Endodermal cell (in vitro differentiated cells): ENCODE measurements around the gene ACVRL1. TPM values are rescaled to one million over a fixed set of nuclear protein-coding genes. Genes with fewer than 3 reads are reported as not detected.

Experiments used
- DNase-seq: peaks from one replicate; pipeline ENCODE4 v3.0.0-alpha.2; 2017
- H3K27ac ChIP-seq: 2 replicates; pipeline ENCODE4 v1.5.1; 2013; ENCODE audit warnings: mild to moderate bottlenecking, low read depth, low read length, moderate library complexity
- H3K27me3 ChIP-seq: 2 replicates; pipeline ENCODE4 v1.6.1; 2013; ENCODE audit warnings: mild to moderate bottlenecking, low read length, moderate library complexity; ENCODE audit not compliant: insufficient read depth, control insufficient read depth, poor library complexity, severe bottlenecking
- H3K36me3 ChIP-seq: 2 replicates; pipeline ENCODE4 v1.7.0; 2013; ENCODE audit warnings: mild to moderate bottlenecking, low read length, moderate library complexity; ENCODE audit not compliant: control insufficient read depth, insufficient read depth
- H3K4me1 ChIP-seq: one replicate; pipeline ENCODE4 v1.7.0; 2013; ENCODE audit warnings: low read length; ENCODE audit not compliant: control insufficient read depth, insufficient read depth
- H3K4me3 ChIP-seq: 2 replicates; pipeline ENCODE4 v1.5.1; 2013; ENCODE audit warnings: mild to moderate bottlenecking, low read length, moderate library complexity
- H3K9ac ChIP-seq: 2 replicates; pipeline ENCODE4 v1.6.1; 2013; ENCODE audit warnings: mild to moderate bottlenecking, low read length, moderate library complexity; ENCODE audit not compliant: poor library complexity, severe bottlenecking; ENCODE audit errors: extremely low read depth
- H3K9me3 ChIP-seq: 2 replicates; pipeline ENCODE4 v1.6.1; 2013; ENCODE audit warnings: mild to moderate bottlenecking, low read length, moderate library complexity; ENCODE audit not compliant: control insufficient read depth
- H3K27ac Mint-ChIP-seq: 2 replicates; pipeline ENCODE4 v1.8.0; 2020; ENCODE audit warnings: mixed read lengths
- H3K27me3 Mint-ChIP-seq: 2 replicates; pipeline ENCODE4 v1.8.0; 2021; ENCODE audit warnings: mild to moderate bottlenecking, mixed read lengths; ENCODE audit not compliant: insufficient read depth
- H3K36me3 Mint-ChIP-seq: 2 replicates; pipeline ENCODE4 v1.8.0; 2020; ENCODE audit warnings: low read depth, mixed read lengths
- H3K4me1 Mint-ChIP-seq: 2 replicates; pipeline ENCODE4 v1.8.0; 2020; ENCODE audit warnings: mixed read lengths
- H3K4me3 Mint-ChIP-seq: 2 replicates; pipeline ENCODE4 v1.8.0; 2020; ENCODE audit warnings: mild to moderate bottlenecking, moderate library complexity, mixed read lengths
- H3K9me3 Mint-ChIP-seq: 2 replicates; pipeline ENCODE4 v1.8.0; 2020; ENCODE audit warnings: mild to moderate bottlenecking, mixed read lengths
- WGBS, 2 experiments: methylation state at CpG; one replicate each; pipeline versions ENCODE4 v1.1.5 to v1.1.7; 2013; ENCODE audit warnings: missing lambda C conversion rate in 2 of 2, mixed read lengths in 1 of 2; ENCODE audit not compliant: insufficient coverage in 1 of 2, insufficient read length in 1 of 2; 5-methylcytosine and 5-hydroxymethylcytosine counted together
- total RNA-seq, 2 donors: library from RNA; stranded (reverse); fragmentation: NEBNext Ultra II Directional in 1 of 2; extraction: Animal tissue kit (Norgen Biotek cat#: 25700) in 1 of 2; gene quantifications; 2 replicates in 1 of 2; 3 replicates in 1 of 2; pipeline ENCODE4 v1.2.1, GENCODE V29; 2021
- TF ChIP-seq, protein P1 (sequence below): fragments of 200-600 bp; sonication (generic); conservative IDR thresholded peaks from 2 replicates; pipeline ENCODE4 v1.5.0; 2021; ENCODE audit warnings: antibody characterized with exemption, mild to moderate bottlenecking

ACVRL1 gene
- total RNA-seq, 2 donors from 2014 or later: 0.42 to 0.64 TPM

DNA sequence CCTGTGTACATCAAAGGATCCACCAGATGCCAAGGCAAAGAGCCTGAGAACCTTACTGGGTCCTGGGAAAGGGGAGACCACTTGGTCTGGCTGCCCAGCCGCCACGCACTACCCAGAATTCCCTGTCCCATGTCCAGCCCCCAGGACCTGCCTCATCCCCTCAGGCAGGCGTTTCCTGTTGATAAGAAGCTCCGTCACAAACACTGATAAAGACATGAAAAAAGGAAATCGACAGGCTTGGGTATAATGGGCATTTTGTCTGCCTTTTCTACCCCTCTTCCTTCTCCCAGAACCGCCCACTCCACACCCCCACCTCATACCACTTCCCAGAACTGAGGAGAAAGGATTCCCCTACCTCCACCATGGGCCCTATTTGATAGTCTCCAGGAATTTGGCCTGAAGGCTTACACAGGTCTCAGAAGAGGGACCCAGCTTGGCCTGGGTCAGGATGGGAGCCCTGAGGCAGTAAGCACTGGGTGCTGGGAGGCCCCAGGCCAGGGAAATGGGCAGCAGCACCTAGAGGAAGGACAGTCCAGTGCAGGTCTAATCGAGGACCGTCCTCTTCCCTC lies 18.8 kb downstream of the ACVRL1 start:
- DNase-seq: peak; percentile 48
- Mint-ChIP-seq H3K27ac (peak overlapping the region; percentile 52), H3K27me3 (peaks cover 16% of the 10 kb centered on the region), H3K4me1 (peaks cover 17% of the 10 kb centered on the region), H3K9me3 (no peaks in the 10 kb centered on the region), H3K36me3 (no peaks in the 10 kb centered on the region), H3K4me3 (no peak overlapping the region)
- Histone ChIP-seq H3K27ac (no peak overlapping the region), H3K4me1 (peaks cover 4% of the 10 kb centered on the region), H3K9ac (no peak overlapping the region), H3K4me3 (no peak overlapping the region), H3K36me3 (no peaks in the 10 kb centered on the region), H3K9me3 (no peaks in the 10 kb centered on the region), H3K27me3 (no peaks in the 10 kb centered on the region)
- 88 to 91% methylated on average over 1 to 7 of the region's 8 CpGs for WGBS, 2 experiments
- TF ChIP-seq, protein P1, sequence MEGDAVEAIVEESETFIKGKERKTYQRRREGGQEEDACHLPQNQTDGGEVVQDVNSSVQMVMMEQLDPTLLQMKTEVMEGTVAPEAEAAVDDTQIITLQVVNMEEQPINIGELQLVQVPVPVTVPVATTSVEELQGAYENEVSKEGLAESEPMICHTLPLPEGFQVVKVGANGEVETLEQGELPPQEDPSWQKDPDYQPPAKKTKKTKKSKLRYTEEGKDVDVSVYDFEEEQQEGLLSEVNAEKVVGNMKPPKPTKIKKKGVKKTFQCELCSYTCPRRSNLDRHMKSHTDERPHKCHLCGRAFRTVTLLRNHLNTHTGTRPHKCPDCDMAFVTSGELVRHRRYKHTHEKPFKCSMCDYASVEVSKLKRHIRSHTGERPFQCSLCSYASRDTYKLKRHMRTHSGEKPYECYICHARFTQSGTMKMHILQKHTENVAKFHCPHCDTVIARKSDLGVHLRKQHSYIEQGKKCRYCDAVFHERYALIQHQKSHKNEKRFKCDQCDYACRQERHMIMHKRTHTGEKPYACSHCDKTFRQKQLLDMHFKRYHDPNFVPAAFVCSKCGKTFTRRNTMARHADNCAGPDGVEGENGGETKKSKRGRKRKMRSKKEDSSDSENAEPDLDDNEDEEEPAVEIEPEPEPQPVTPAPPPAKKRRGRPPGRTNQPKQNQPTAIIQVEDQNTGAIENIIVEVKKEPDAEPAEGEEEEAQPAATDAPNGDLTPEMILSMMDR: no peak

DNA sequence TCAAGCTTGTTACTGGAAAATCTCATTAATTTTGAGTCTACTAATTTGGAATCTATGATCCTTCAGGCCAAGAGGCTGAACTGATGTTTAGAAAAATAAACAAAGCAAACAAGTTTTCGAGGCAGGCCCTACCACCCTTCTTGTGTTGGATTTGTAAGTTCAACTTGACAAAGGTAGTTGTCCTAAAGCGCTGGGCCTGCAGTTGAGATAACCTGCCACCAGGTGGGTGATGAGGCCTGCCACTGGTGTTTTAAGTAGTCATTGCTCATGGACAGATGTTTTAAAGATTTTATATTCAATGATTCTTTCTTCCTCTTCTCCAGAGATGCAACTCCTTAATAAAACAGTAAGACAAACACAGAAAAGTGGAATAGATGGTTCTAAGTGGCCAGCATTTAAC lies 19.4 kb downstream of the ACVRL1 start:
- DNase-seq: peak; percentile 90

DNA sequence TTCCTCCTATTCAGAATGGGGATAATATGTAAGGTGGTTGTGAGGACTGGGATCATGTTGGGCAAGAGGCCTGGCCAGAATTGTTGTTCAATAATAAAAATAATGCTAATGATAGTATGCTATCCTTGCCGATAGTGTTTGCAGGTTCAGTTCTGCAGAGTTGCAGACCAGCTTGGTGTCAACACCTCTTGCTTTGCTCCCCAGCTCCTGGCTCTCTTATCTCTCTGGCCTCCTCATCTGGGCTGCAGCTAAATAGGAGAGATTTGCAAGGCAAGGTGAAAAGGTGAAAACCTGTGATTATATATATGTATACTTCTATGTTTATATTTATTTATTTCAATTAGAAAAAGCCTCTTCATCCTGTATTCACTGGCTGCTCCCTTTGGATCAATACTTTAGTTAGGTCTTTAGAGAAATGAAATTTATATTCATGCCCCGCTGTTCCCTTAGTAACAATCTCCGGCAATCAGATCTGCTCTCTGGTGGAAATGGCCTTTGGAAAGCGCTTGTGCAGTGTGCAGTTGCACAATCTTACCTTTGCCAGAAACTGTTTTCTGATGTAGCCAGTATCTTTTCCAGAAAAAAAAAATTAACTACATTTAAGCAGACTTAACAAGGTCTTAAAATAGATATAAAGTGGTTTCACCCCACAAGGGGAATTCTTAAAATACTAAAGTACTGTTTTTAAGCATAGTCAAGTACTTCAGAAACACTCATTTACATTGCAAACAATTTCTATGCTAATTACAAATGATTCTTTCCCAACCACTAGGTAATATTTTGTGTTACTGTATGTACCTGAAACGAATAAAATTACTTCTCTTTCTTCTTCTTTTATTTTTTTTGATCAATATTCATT lies 25.1 kb downstream of the ACVRL1 start:
- Mint-ChIP-seq H3K36me3 (no peaks in the 10 kb centered on the region), H3K27me3 (peaks cover 12% of the 10 kb centered on the region), H3K4me1 (peaks cover 2% of the 10 kb centered on the region), H3K4me3 (no peak overlapping the region), H3K27ac (no peak overlapping the region), H3K9me3 (no peaks in the 10 kb centered on the region)
- DNase-seq: peak; percentile 17
- Histone ChIP-seq H3K4me1 (no peaks in the 10 kb centered on the region), H3K27me3 (no peaks in the 10 kb centered on the region), H3K9ac (no peak overlapping the region), H3K4me3 (no peak overlapping the region), H3K27ac (no peak overlapping the region), H3K36me3 (no peaks in the 10 kb centered on the region), H3K9me3 (no peaks in the 10 kb centered on the region)
- 95 to 100% methylated on average over 4 of the region's 5 CpGs for WGBS, 2 experiments
- TF ChIP-seq, protein P1: no peak

More for the DNA sequence above, 19.4 kb downstream of the ACVRL1 start:
- H3K27ac ChIP-seq: no peak overlapping the region
- no peaks in the 10 kb centered on the region for H3K9me3 ChIP-seq
- H3K36me3 Mint-ChIP-seq: no peaks in the 10 kb centered on the region
- H3K27ac Mint-ChIP-seq: peak overlapping the region; percentile 52
- TF ChIP-seq, protein P1: peak; percentile 86
- 77 to 90% methylated on average over 2 of the region's 2 CpGs for WGBS, 2 experiments
- H3K36me3 ChIP-seq: no peaks in the 10 kb centered on the region
- peaks cover 16% of the 10 kb centered on the region for H3K27me3 Mint-ChIP-seq
- peaks cover 4% of the 10 kb centered on the region for H3K4me1 ChIP-seq
- no peaks in the 10 kb centered on the region for H3K9me3 Mint-ChIP-seq
- H3K4me3 Mint-ChIP-seq: no peak overlapping the region
- no peak overlapping the region for H3K4me3 ChIP-seq
- H3K9ac ChIP-seq: no peak overlapping the region
- peaks cover 15% of the 10 kb centered on the region for H3K4me1 Mint-ChIP-seq
- no peaks in the 10 kb centered on the region for H3K27me3 ChIP-seq
